ENCODE measurements around the gene TAF4. TPM values are rescaled to one million over a fixed set of nuclear protein-coding genes. Genes with fewer than 3 reads are reported as not detected.

TAF4 gene
- total and polyA plus RNA-seq, 2 of the 13 experiments (the other 11 are each of a cell fraction or from before 2014, with no cell fraction given), result 5.9 to 12.0 TPM

GRCh38 chr20:62063981-62064769 lies 1.5 kb downstream of the TAF4 start (continued):
- TF ChIP-seq ZNF776 (CRISPR knock-in tag; IDR thresholded peaks at IDR 0.05), result no peak
- TF ChIP-seq, protein P1, sequence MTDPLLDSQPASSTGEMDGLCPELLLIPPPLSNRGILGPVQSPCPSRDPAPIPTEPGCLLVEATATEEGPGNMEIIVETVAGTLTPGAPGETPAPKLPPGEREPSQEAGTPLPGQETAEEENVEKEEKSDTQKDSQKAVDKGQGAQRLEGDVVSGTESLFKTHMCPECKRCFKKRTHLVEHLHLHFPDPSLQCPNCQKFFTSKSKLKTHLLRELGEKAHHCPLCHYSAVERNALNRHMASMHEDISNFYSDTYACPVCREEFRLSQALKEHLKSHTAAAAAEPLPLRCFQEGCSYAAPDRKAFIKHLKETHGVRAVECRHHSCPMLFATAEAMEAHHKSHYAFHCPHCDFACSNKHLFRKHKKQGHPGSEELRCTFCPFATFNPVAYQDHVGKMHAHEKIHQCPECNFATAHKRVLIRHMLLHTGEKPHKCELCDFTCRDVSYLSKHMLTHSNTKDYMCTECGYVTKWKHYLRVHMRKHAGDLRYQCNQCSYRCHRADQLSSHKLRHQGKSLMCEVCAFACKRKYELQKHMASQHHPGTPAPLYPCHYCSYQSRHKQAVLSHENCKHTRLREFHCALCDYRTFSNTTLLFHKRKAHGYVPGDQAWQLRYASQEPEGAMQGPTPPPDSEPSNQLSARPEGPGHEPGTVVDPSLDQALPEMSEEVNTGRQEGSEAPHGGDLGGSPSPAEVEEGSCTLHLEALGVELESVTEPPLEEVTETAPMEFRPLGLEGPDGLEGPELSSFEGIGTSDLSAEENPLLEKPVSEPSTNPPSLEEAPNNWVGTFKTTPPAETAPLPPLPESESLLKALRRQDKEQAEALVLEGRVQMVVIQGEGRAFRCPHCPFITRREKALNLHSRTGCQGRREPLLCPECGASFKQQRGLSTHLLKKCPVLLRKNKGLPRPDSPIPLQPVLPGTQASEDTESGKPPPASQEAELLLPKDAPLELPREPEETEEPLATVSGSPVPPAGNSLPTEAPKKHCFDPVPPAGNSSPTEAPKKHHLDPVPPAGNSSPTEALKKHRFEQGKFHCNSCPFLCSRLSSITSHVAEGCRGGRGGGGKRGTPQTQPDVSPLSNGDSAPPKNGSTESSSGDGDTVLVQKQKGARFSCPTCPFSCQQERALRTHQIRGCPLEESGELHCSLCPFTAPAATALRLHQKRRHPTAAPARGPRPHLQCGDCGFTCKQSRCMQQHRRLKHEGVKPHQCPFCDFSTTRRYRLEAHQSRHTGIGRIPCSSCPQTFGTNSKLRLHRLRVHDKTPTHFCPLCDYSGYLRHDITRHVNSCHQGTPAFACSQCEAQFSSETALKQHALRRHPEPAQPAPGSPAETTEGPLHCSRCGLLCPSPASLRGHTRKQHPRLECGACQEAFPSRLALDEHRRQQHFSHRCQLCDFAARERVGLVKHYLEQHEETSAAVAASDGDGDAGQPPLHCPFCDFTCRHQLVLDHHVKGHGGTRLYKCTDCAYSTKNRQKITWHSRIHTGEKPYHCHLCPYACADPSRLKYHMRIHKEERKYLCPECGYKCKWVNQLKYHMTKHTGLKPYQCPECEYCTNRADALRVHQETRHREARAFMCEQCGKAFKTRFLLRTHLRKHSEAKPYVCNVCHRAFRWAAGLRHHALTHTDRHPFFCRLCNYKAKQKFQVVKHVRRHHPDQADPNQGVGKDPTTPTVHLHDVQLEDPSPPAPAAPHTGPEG (CRISPR knock-in tag; IDR thresholded peaks at IDR 0.05), result peak; percentile 86
- TF ChIP-seq ISX (CRISPR knock-in tag; conservative IDR thresholded peaks at IDR 0.05), result no peak
- TF ChIP-seq ZNF720 (CRISPR knock-in tag; IDR thresholded peaks at IDR 0.05), result no peak
- no peak; the same call in 1 of the 2 replicates for TF ChIP-seq NFE2L1 (CRISPR knock-in tag; IDR thresholded peaks at IDR 0.05; ENCODE audit: borderline replicate concordance)
- peak; percentile 75 for TF ChIP-seq HDAC2 (CRISPR knock-in tag; IDR thresholded peaks at IDR 0.05)
- TF ChIP-seq, protein P2, sequence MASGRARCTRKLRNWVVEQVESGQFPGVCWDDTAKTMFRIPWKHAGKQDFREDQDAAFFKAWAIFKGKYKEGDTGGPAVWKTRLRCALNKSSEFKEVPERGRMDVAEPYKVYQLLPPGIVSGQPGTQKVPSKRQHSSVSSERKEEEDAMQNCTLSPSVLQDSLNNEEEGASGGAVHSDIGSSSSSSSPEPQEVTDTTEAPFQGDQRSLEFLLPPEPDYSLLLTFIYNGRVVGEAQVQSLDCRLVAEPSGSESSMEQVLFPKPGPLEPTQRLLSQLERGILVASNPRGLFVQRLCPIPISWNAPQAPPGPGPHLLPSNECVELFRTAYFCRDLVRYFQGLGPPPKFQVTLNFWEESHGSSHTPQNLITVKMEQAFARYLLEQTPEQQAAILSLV (CRISPR knock-in tag; IDR thresholded peaks at IDR 0.05; ENCODE audit: borderline replicate concordance), result peak; percentile 68; the same call in 1 of the 2 replicates
- no peak for TF ChIP-seq ZNF841 (CRISPR knock-in tag; IDR thresholded peaks at IDR 0.05; ENCODE audit: borderline replicate concordance)
- peak; percentile 96 for TF ChIP-seq SAP130 (CRISPR knock-in tag; IDR thresholded peaks at IDR 0.05; ENCODE audit: low read depth)
- TF ChIP-seq U2AF1 (optimal IDR thresholded peaks at IDR 0.05; ENCODE audit: low read depth, low read length), result peak; percentile 49
- TF ChIP-seq ZNF629 (CRISPR knock-in tag; conservative IDR thresholded peaks at IDR 0.05), result peak; percentile 16; the same call in 1 of the 2 replicates
- TF ChIP-seq, protein P3, sequence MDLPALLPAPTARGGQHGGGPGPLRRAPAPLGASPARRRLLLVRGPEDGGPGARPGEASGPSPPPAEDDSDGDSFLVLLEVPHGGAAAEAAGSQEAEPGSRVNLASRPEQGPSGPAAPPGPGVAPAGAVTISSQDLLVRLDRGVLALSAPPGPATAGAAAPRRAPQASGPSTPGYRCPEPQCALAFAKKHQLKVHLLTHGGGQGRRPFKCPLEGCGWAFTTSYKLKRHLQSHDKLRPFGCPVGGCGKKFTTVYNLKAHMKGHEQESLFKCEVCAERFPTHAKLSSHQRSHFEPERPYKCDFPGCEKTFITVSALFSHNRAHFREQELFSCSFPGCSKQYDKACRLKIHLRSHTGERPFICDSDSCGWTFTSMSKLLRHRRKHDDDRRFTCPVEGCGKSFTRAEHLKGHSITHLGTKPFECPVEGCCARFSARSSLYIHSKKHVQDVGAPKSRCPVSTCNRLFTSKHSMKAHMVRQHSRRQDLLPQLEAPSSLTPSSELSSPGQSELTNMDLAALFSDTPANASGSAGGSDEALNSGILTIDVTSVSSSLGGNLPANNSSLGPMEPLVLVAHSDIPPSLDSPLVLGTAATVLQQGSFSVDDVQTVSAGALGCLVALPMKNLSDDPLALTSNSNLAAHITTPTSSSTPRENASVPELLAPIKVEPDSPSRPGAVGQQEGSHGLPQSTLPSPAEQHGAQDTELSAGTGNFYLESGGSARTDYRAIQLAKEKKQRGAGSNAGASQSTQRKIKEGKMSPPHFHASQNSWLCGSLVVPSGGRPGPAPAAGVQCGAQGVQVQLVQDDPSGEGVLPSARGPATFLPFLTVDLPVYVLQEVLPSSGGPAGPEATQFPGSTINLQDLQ (CRISPR knock-in tag; IDR thresholded peaks at IDR 0.05), result no peak; the same call in 1 of the 2 replicates
- TF ChIP-seq KDM6A (CRISPR knock-in tag; IDR thresholded peaks at IDR 0.05; ENCODE audit: low read depth), result 0 out of 2 replicates have a peak, but pooled peaks have one; percentile 29
- TF ChIP-seq ZNF264 (CRISPR knock-in tag; IDR thresholded peaks at IDR 0.05), result no peak
- no peak for TF ChIP-seq SCMH1 (CRISPR knock-in tag; IDR thresholded peaks at IDR 0.05; ENCODE audit: borderline replicate concordance)
- TF ChIP-seq ZBTB8A (CRISPR knock-in tag; IDR thresholded peaks at IDR 0.05; ENCODE audit: borderline replicate concordance, low read depth), result no peak
- TF ChIP-seq ZNF10 (CRISPR knock-in tag; IDR thresholded peaks at IDR 0.05; ENCODE audit: borderline replicate concordance, low read depth), result no peak
- TF ChIP-seq NKX3-1 (CRISPR knock-in tag; IDR thresholded peaks at IDR 0.05), result peak; percentile 48; the same call in 1 of the 2 replicates
- TF ChIP-seq GABPA (IDR thresholded peaks at IDR 0.05; ENCODE audit: low read depth, low read length), result no peak
- no peak for TF ChIP-seq GABPA (CRISPR knock-in tag; IDR thresholded peaks at IDR 0.05; ENCODE audit: low read depth)
- TF ChIP-seq ZFP37 (CRISPR knock-in tag; IDR thresholded peaks at IDR 0.05; ENCODE audit: borderline replicate concordance), result 0 out of 2 replicates have a peak, but pooled peaks have one; percentile 54

All from HepG2 (cell line).